ENCODE results near the gene RPP14.
"Not testable (repeated sequence)": the region's sequence is repeated elsewhere in the genome, so short reads cannot be mapped to it uniquely, and the experiment has no call there.

The RPP14 gene

GRCh38 chr3:58260733-58261132 is 45.3 kb upstream of the RPP14 start:
- Histone ChIP-seq H3K4me3 (IDR thresholded peaks at IDR 0.05; ENCODE audit: insufficient read depth, low read depth, low read length) (no peak overlapping the region), H3K9ac (no peak overlapping the region), H3K27ac (no peak overlapping the region), H2AFZ (ENCODE audit: low read depth) (no peak overlapping the region), H3K27me3 (ENCODE audit: insufficient read depth, low read depth) (no peaks in the 10 kb centered on the region), H3K4me2 (no peak overlapping the region), H4K20me1 (ENCODE audit: insufficient read depth) (no peaks in the 10 kb centered on the region), H3K4me1 (ENCODE audit: low read depth, poor library complexity, severe bottlenecking) (no peaks in the 10 kb centered on the region), H3K36me3 (ENCODE audit: insufficient read depth) (no peaks in the 10 kb centered on the region), H3K79me2 (ENCODE audit: insufficient read depth, low read depth) (no peaks in the 10 kb centered on the region)
- no peak for TF ChIP-seq CTCF (conservative IDR thresholded peaks at IDR 0.05; ENCODE audit: low read depth, low read length)

- H3K4me1 ChIP-seq (ENCODE audit: low read depth, poor library complexity, severe bottlenecking), result no peaks in the 10 kb centered on the region
- TF ChIP-seq CTCF (conservative IDR thresholded peaks at IDR 0.05; ENCODE audit: low read depth, low read length), result no peak
- H3K36me3 ChIP-seq (ENCODE audit: insufficient read depth), result no peaks in the 10 kb centered on the region
- H3K27ac ChIP-seq, result no peak overlapping the region
- H3K9ac ChIP-seq, result no peak overlapping the region
- H2AFZ ChIP-seq (ENCODE audit: low read depth), result no peak overlapping the region
- H3K4me3 ChIP-seq (IDR thresholded peaks at IDR 0.05; ENCODE audit: insufficient read depth, low read depth, low read length), result no peak overlapping the region
- H3K27me3 ChIP-seq (ENCODE audit: insufficient read depth, low read depth), result no peaks in the 10 kb centered on the region
- no peak overlapping the region for H3K4me2 ChIP-seq
- no peaks in the 10 kb centered on the region for H4K20me1 ChIP-seq (ENCODE audit: insufficient read depth)
- no peaks in the 10 kb centered on the region for H3K79me2 ChIP-seq (ENCODE audit: insufficient read depth, low read depth)
Observed at GRCh38 chr3:58261954-58262666, 43.9 kb upstream of the RPP14 start.

- no peaks in the 10 kb centered on the region for H3K27me3 ChIP-seq (ENCODE audit: insufficient read depth, low read depth)
Observed at GRCh38 chr3:58266577-58266976, 39.5 kb upstream of the RPP14 start.

GRCh38 chr3:58267543-58267942 is 38.5 kb upstream of the RPP14 start:
- H3K27me3 ChIP-seq (ENCODE audit: insufficient read depth, low read depth); H3K27ac ChIP-seq; H3K36me3 ChIP-seq (ENCODE audit: insufficient read depth); H3K4me3 ChIP-seq (IDR thresholded peaks at IDR 0.05; ENCODE audit: insufficient read depth, low read depth, low read length); H2AFZ ChIP-seq (ENCODE audit: low read depth); H4K20me1 ChIP-seq (ENCODE audit: insufficient read depth); H3K9ac ChIP-seq; H3K79me2 ChIP-seq (ENCODE audit: insufficient read depth, low read depth); H3K4me2 ChIP-seq; H3K4me1 ChIP-seq (ENCODE audit: low read depth, poor library complexity, severe bottlenecking): not testable (repeated sequence)

More at GRCh38 chr3:58266577-58266976, 39.5 kb upstream of the RPP14 start:
- Histone ChIP-seq H3K36me3 (ENCODE audit: insufficient read depth) (no peaks in the 10 kb centered on the region), H3K79me2 (ENCODE audit: insufficient read depth, low read depth) (no peaks in the 10 kb centered on the region), H2AFZ (ENCODE audit: low read depth) (no peak overlapping the region), H4K20me1 (ENCODE audit: insufficient read depth) (no peaks in the 10 kb centered on the region), H3K4me2 (no peak overlapping the region), H3K27ac (no peak overlapping the region), H3K4me3 (IDR thresholded peaks at IDR 0.05; ENCODE audit: insufficient read depth, low read depth, low read length) (no peak overlapping the region), H3K4me1 (ENCODE audit: low read depth, poor library complexity, severe bottlenecking) (no peaks in the 10 kb centered on the region), H3K9ac (no peak overlapping the region)
- TF ChIP-seq CTCF (conservative IDR thresholded peaks at IDR 0.05; ENCODE audit: low read depth, low read length), result no peak

- Histone ChIP-seq H3K79me2 (ENCODE audit: insufficient read depth, low read depth) (no peaks in the 10 kb centered on the region), H4K20me1 (ENCODE audit: insufficient read depth) (no peaks in the 10 kb centered on the region), H3K4me3 (IDR thresholded peaks at IDR 0.05; ENCODE audit: insufficient read depth, low read depth, low read length) (no peak overlapping the region), H2AFZ (ENCODE audit: low read depth) (no peak overlapping the region), H3K4me2 (no peak overlapping the region), H3K27me3 (ENCODE audit: insufficient read depth, low read depth) (no peaks in the 10 kb centered on the region), H3K36me3 (ENCODE audit: insufficient read depth) (no peaks in the 10 kb centered on the region), H3K9ac (no peak overlapping the region), H3K4me1 (ENCODE audit: low read depth, poor library complexity, severe bottlenecking) (no peaks in the 10 kb centered on the region), H3K27ac (no peak overlapping the region)
- no peak for TF ChIP-seq CTCF (conservative IDR thresholded peaks at IDR 0.05; ENCODE audit: low read depth, low read length)
Observed at GRCh38 chr3:58269356-58269755, 36.7 kb upstream of the RPP14 start.

All from KMS-11 (cell line).